ENCODE data around the gene ISL1. TPM values are rescaled to one million over a fixed set of nuclear protein-coding genes. Genes with fewer than 3 reads are reported as not detected.

ISL1 gene
- total RNA-seq, 1 donor from 2014 or later: not detected

- Histone ChIP-seq H3K27me3 (peaks cover 100% of the 10 kb centered on the region), H3K4me3 (peak overlapping the region; percentile 24), H3K9ac (no peak overlapping the region), H3K9me3 (ENCODE audit: low read depth) (no peaks in the 10 kb centered on the region), H3K27ac (no peak overlapping the region), H3K4me1 (peaks cover 34% of the 10 kb centered on the region), H2AFZ (replicated peaks) (no peak overlapping the region), H4K20me1 (ENCODE audit: low read depth) (peaks cover 57% of the 10 kb centered on the region), H3K36me3 (no peaks in the 10 kb centered on the region), H3K79me2 (ENCODE audit: low read depth) (no peaks in the 10 kb centered on the region), H3F3A (ENCODE audit: low read depth) (peaks cover 38% of the 10 kb centered on the region), H3K4me2 (peak overlapping the region; percentile 69)
- H3K4me1 Mint-ChIP-seq: peaks cover 28% of the 10 kb centered on the region
- H3K27me3 Mint-ChIP-seq (ENCODE audit: insufficient read depth, low read depth): peaks cover 81% of the 10 kb centered on the region
- no peaks in the 10 kb centered on the region for H3K36me3 Mint-ChIP-seq
- DNase-seq (ENCODE audit: low spot score): peak; percentile 58
- no peak overlapping the region for H3K27ac Mint-ChIP-seq
- TF ChIP-seq CTCF (IDR thresholded peaks at IDR 0.05) (no peak), EZH2 (IDR thresholded peaks at IDR 0.05) (peak; percentile 34), EZH2phosphoT487 (IDR thresholded peaks at IDR 0.05) (peak; percentile 28)
- H3K4me3 Mint-ChIP-seq: peak overlapping the region; percentile 66
- H3K9me3 Mint-ChIP-seq: no peaks in the 10 kb centered on the region
Measured at GRCh38 chr5:51377151-51378060, 5.8 kb upstream of the ISL1 start.

DNA sequence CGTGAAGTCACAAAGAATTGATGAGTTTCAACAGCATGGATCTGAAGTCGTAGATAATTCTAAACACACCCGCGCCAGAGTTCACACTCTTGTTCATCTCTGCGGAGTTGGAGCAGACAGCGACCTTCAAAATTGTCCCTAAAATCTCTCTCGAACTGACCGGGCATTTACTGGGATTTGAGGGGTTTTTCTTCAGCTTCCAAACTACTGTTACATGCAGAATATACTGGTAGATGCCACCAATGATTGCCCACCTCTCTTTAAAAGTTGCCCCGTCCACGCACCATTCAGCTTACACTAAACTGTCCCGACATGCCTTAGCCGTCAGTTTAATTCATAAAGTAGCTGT lies 5.2 kb upstream of the ISL1 start:
- no peak overlapping the region for H3K9ac ChIP-seq
- H3K4me1 ChIP-seq: peaks cover 39% of the 10 kb centered on the region
- H3K79me2 ChIP-seq (ENCODE audit: low read depth): no peaks in the 10 kb centered on the region
- peaks cover 45% of the 10 kb centered on the region for H3F3A ChIP-seq (ENCODE audit: low read depth)
- peaks cover 63% of the 10 kb centered on the region for H4K20me1 ChIP-seq (ENCODE audit: low read depth)
- peak overlapping the region; percentile 23 for H3K4me3 ChIP-seq
- TF ChIP-seq EZH2 (IDR thresholded peaks at IDR 0.05) (peak; percentile 33), CTCF (IDR thresholded peaks at IDR 0.05) (no peak)
- H3K9me3 Mint-ChIP-seq: no peaks in the 10 kb centered on the region
- no peak overlapping the region for H3K27ac Mint-ChIP-seq
- no peaks in the 10 kb centered on the region for H3K9me3 ChIP-seq (ENCODE audit: low read depth)
- H2AFZ ChIP-seq (replicated peaks): no peak overlapping the region
- H3K27me3 Mint-ChIP-seq (ENCODE audit: insufficient read depth, low read depth): peaks cover 86% of the 10 kb centered on the region
- no peaks in the 10 kb centered on the region for H3K36me3 ChIP-seq
- H3K27me3 ChIP-seq: peaks cover 100% of the 10 kb centered on the region
- H3K36me3 Mint-ChIP-seq: no peaks in the 10 kb centered on the region
- H3K4me1 Mint-ChIP-seq: peaks cover 29% of the 10 kb centered on the region
- no peak overlapping the region for H3K27ac ChIP-seq
- H3K4me3 Mint-ChIP-seq: peak overlapping the region; percentile 66
- DNase-seq (ENCODE audit: low spot score): no peak
- peak overlapping the region; percentile 69 for H3K4me2 ChIP-seq

- H2AFZ ChIP-seq (replicated peaks): no peak overlapping the region
- no peak overlapping the region for H3K27ac ChIP-seq
- no peaks in the 10 kb centered on the region for H3K9me3 Mint-ChIP-seq
- no peaks in the 10 kb centered on the region for H3K9me3 ChIP-seq (ENCODE audit: low read depth)
- no peaks in the 10 kb centered on the region for H3K36me3 Mint-ChIP-seq
- H3K4me2 ChIP-seq: peak overlapping the region; percentile 69
- no peaks in the 10 kb centered on the region for H3K36me3 ChIP-seq
- peaks cover 49% of the 10 kb centered on the region for H3F3A ChIP-seq (ENCODE audit: low read depth)
- peaks cover 66% of the 10 kb centered on the region for H4K20me1 ChIP-seq (ENCODE audit: low read depth)
- TF ChIP-seq EZH2 (IDR thresholded peaks at IDR 0.05): peak; percentile 68
- no peak for TF ChIP-seq CTCF (IDR thresholded peaks at IDR 0.05)
- TF ChIP-seq EZH2phosphoT487 (IDR thresholded peaks at IDR 0.05): peak; percentile 79
- H3K4me1 Mint-ChIP-seq: peaks cover 35% of the 10 kb centered on the region
- H3K4me3 Mint-ChIP-seq: peak overlapping the region; percentile 75
- no peak overlapping the region for H3K9ac ChIP-seq
- DNase-seq (ENCODE audit: low spot score): peak; percentile 66
- no peaks in the 10 kb centered on the region for H3K79me2 ChIP-seq (ENCODE audit: low read depth)
- peaks cover 39% of the 10 kb centered on the region for H3K4me1 ChIP-seq
- H3K4me3 ChIP-seq: peak overlapping the region; percentile 23
- peaks cover 85% of the 10 kb centered on the region for H3K27me3 Mint-ChIP-seq (ENCODE audit: insufficient read depth, low read depth)
- H3K27me3 ChIP-seq: peaks cover 99% of the 10 kb centered on the region
- H3K27ac Mint-ChIP-seq: no peak overlapping the region
Measured at GRCh38 chr5:51378448-51379330, 4.6 kb upstream of the ISL1 start.

All from neural progenitor cell (in vitro differentiated cells).